Vagina (tissue), 2 donors: ENCODE data around the gene VNN1.

ENCODE experiments used
- POLR2A ChIP-seq, 2 donors: fragments of 450-650 bp; IDR thresholded peaks; one replicate each; pipeline ENCODE4 v1.6.1; 2017; ENCODE audit warnings: antibody characterized with exemption in 2 of 2, mild to moderate bottlenecking in 2 of 2, moderate library complexity in 2 of 2
- POLR2AphosphoS5 ChIP-seq, 2 donors: sonication (generic); formaldehyde crosslinking; IDR thresholded peaks; one replicate each; pipeline ENCODE4 v1.9.0; 2017; ENCODE audit warnings: antibody characterized with exemption in 2 of 2, mild to moderate bottlenecking in 2 of 2, low read depth in 1 of 2; ENCODE audit not compliant: insufficient read depth in 1 of 2
- TF ChIP-seq, protein P1 (sequence below), 3 experiments: fragments of 450-650 bp in 2 of 3; fragments of 200-600 bp in 1 of 3; sonication (generic) in 1 of 3; IDR thresholded peaks; one replicate each; pipeline ENCODE4 v1.5.1; 2017 to 2019; ENCODE audit warnings: antibody characterized with exemption in 3 of 3, mild to moderate bottlenecking in 2 of 3, moderate library complexity in 2 of 3

GRCh38 chr6:132751306-132751705 is 37.5 kb upstream of the VNN1 start:
- TF ChIP-seq, protein P1, sequence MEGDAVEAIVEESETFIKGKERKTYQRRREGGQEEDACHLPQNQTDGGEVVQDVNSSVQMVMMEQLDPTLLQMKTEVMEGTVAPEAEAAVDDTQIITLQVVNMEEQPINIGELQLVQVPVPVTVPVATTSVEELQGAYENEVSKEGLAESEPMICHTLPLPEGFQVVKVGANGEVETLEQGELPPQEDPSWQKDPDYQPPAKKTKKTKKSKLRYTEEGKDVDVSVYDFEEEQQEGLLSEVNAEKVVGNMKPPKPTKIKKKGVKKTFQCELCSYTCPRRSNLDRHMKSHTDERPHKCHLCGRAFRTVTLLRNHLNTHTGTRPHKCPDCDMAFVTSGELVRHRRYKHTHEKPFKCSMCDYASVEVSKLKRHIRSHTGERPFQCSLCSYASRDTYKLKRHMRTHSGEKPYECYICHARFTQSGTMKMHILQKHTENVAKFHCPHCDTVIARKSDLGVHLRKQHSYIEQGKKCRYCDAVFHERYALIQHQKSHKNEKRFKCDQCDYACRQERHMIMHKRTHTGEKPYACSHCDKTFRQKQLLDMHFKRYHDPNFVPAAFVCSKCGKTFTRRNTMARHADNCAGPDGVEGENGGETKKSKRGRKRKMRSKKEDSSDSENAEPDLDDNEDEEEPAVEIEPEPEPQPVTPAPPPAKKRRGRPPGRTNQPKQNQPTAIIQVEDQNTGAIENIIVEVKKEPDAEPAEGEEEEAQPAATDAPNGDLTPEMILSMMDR (IDR thresholded peaks at IDR 0.05): no peak
- TF ChIP-seq POLR2A (IDR thresholded peaks at IDR 0.05): no peak
- TF ChIP-seq POLR2AphosphoS5 (IDR thresholded peaks at IDR 0.05; ENCODE audit: insufficient read depth in 1 of 2, low read depth in 1 of 2): no peak
